Measurements from ENCODE around the gene ZSCAN2. TPM values are rescaled to one million over a fixed set of nuclear protein-coding genes. Genes with fewer than 3 reads are reported as not detected.

ZSCAN2 gene
- total and polyA plus RNA-seq, 2 of the 8 experiments (the other 6 are each of a cell fraction or from before 2014, with no cell fraction given) = 23.6 to 52.4 TPM

GRCh38 chr15:84582583-84583157, 18.1 kb upstream of the ZSCAN2 start:
- H2BK120ac ChIP-seq (replicated peaks; ENCODE audit: low read depth, low read length) = no peak overlapping the region
- H3K9me3 ChIP-seq (ENCODE audit: insufficient read depth in 2 of 2, low read depth in 1 of 2, low read length in 1 of 2) = no peaks in the 10 kb centered on the region
- no peak overlapping the region for H2AFZ ChIP-seq (ENCODE audit: low read length)
- DNase-seq (ENCODE audit: low read depth in 1 of 2, low spot score in 2 of 2) = no peak
- no peak overlapping the region for H2BK15ac ChIP-seq (ENCODE audit: low read length)
- no peak overlapping the region for H3K23ac ChIP-seq (ENCODE audit: insufficient read length)
- H3K27ac ChIP-seq (ENCODE audit: low read depth, low read length) = no peak overlapping the region
- H4K5ac ChIP-seq (ENCODE audit: insufficient read length, low read depth, low read length) = no peak overlapping the region
- H3K36me3 ChIP-seq (ENCODE audit: control insufficient read depth in 2 of 4, insufficient read depth in 4 of 4, low read length in 3 of 4) = no peaks in the 10 kb centered on the region
- H3K4ac ChIP-seq (replicated peaks; ENCODE audit: insufficient read length, low read depth, low read length) = no peak overlapping the region
- H4K20me1 ChIP-seq (replicated peaks in 1 of 2; ENCODE audit: control insufficient read depth in 1 of 2, insufficient read depth in 2 of 2, low read length in 2 of 2) = no peaks in the 10 kb centered on the region
- no peaks in the 10 kb centered on the region for H3K79me1 ChIP-seq (ENCODE audit: low read depth, low read length)
- H3K18ac ChIP-seq (ENCODE audit: extremely low read depth, low read length) = no peak overlapping the region
- H3K56ac ChIP-seq (replicated peaks; ENCODE audit: insufficient read length, low read depth, low read length) = no peak overlapping the region
- no peak overlapping the region for H2BK5ac ChIP-seq (ENCODE audit: low read depth, low read length)
- H2BK12ac ChIP-seq (ENCODE audit: low read depth, low read length) = no peak overlapping the region
- POLR2A ChIA-PET (ENCODE audit: partially characterized antibody) = interaction anchor here (0.9 kb wide), 1 partner anchor 19 kb away, joined by 3 read pairs; no protein-coding TSS in a partner anchor
- no peak overlapping the region for H3K9ac ChIP-seq (replicated peaks in 1 of 4; ENCODE audit: extremely low read depth in 1 of 4, low read depth in 3 of 4, low read length in 3 of 4)
- H2AK5ac ChIP-seq (ENCODE audit: low read depth, low read length) = no peak overlapping the region
- H3K4me1 ChIP-seq (replicated peaks in 1 of 4; ENCODE audit: control insufficient read depth in 3 of 4, insufficient read depth in 4 of 4, low read length in 3 of 4) = peaks cover 0 to 5% (median 0%) of the 10 kb centered on the region in 4 experiments; a peak in 2 of 7 replicates
- WGBS, 2 experiments (ENCODE audit: extremely low coverage in 1 of 2, insufficient coverage in 1 of 2, insufficient read length in 1 of 2, insufficient replicate concordance in 2 of 2, low coverage in 1 of 2, low lambda C conversion rate in 2 of 2, missing lambda C conversion rate in 1 of 2) = 92% methylated on average over 2 of the region's 2 CpGs; no CpG with 5 or more reads in 1 of the 2 experiments
- H3K4me2 ChIP-seq (ENCODE audit: insufficient read depth in 1 of 2, low read depth in 2 of 2, low read length in 2 of 2) = no peak overlapping the region
- CTCF ChIA-PET (ENCODE audit: partially characterized antibody) = interaction anchor here (3.0 to 10.1 kb wide), 2 partner anchors 12 to 74 kb away, joined by 11 to 86 read pairs; partner anchors contain the start of genes NMB and WDR73
- no peak overlapping the region for H3K14ac ChIP-seq (ENCODE audit: insufficient read length)
- no peaks in the 10 kb centered on the region; the same call in 1 of the 2 replicates for H3K23me2 ChIP-seq (ENCODE audit: low read depth, low read length)
- no peaks in the 10 kb centered on the region for H3K27me3 ChIP-seq (replicated peaks in 1 of 4; ENCODE audit: control insufficient read depth in 3 of 4, extremely low read depth in 1 of 4, insufficient read depth in 3 of 4, low read length in 3 of 4)
- no peak overlapping the region for H3K4me3 ChIP-seq (ENCODE audit: extremely low read depth in 1 of 4, insufficient read depth in 2 of 4, low read depth in 3 of 4, low read length in 4 of 4)
- no peak overlapping the region for H2BK20ac ChIP-seq (ENCODE audit: low read length)
- H3K79me2 ChIP-seq (ENCODE audit: control insufficient read depth in 1 of 2, insufficient read depth in 2 of 2, low read length in 2 of 2) = no peaks in the 10 kb centered on the region
- FAIRE-seq = no peak
- H4K8ac ChIP-seq (ENCODE audit: extremely low read depth, insufficient read depth, low read length) = no peak overlapping the region
- H4K91ac ChIP-seq (replicated peaks; ENCODE audit: insufficient read length, low read length) = no peak overlapping the region
- TF ChIP-seq GABPA (IDR thresholded peaks at IDR 0.05; ENCODE audit: borderline replicate concordance, insufficient read depth, low read length) (no peak), NANOG (IDR thresholded peaks at IDR 0.05; ENCODE audit: insufficient read depth, low read depth, low read length, poor library complexity, severe bottlenecking) (no peak), JUND (IDR thresholded peaks at IDR 0.05; ENCODE audit: low read length) (no peak), MAX (IDR thresholded peaks at IDR 0.05) (no peak), RAD21 (IDR thresholded peaks at IDR 0.05 in 1 of 2, conservative IDR thresholded peaks at IDR 0.05 in 1 of 2; ENCODE audit: low read depth in 2 of 2, low read length in 2 of 2) (no peak), POLR2A (IDR thresholded peaks at IDR 0.05; ENCODE audit: control extremely low read depth in 1 of 2, low read depth in 2 of 2, low read length in 2 of 2) (no peak), EP300 (IDR thresholded peaks at IDR 0.05; ENCODE audit: borderline replicate concordance in 1 of 2, low read depth in 2 of 2, low read length in 2 of 2) (no peak), YY1 (IDR thresholded peaks at IDR 0.05; ENCODE audit: low read depth, low read length) (no peak), ATF2 (IDR thresholded peaks at IDR 0.05; ENCODE audit: low read length) (no peak), SAP30 (IDR thresholded peaks at IDR 0.05; ENCODE audit: insufficient read depth, insufficient replicate concordance, low read length) (no peak)

All from H1 (cell line).